Stimulated activated CD8-positive, alpha-beta memory T cell treated with anti-CD3 and anti-CD28 coated beads, Interleukin-4, amount 100 ng/mL, for 24 hours (primary cell): ENCODE data around the gene BTBD7.

Experiments used
- DNase-seq: peaks from one replicate; pipeline ENCODE4 v3.0.0-alpha.2; 2020; ENCODE audit warnings: low read depth

The BTBD7 gene

DNA sequence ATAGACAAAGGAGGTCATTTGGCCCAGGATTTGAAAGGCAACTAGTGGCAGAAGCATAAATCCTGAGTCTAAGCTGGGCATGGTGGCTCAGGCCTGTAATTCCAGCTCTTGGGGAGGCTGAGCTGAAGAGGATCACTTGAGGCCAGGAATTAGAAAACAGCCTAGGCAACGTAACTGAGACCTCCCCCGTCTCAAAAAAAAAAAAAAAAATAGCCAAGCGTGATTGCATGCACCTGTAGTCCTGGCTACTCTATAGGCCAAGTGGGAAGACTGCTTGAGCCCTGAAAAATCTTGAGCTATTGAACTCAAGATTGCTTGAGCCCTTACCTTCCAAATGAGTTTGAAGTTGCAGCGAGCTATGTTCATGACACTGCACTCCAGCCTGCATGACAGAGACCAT, 133.8 kb downstream of the BTBD7 start:
- DNase-seq = no peak

DNA sequence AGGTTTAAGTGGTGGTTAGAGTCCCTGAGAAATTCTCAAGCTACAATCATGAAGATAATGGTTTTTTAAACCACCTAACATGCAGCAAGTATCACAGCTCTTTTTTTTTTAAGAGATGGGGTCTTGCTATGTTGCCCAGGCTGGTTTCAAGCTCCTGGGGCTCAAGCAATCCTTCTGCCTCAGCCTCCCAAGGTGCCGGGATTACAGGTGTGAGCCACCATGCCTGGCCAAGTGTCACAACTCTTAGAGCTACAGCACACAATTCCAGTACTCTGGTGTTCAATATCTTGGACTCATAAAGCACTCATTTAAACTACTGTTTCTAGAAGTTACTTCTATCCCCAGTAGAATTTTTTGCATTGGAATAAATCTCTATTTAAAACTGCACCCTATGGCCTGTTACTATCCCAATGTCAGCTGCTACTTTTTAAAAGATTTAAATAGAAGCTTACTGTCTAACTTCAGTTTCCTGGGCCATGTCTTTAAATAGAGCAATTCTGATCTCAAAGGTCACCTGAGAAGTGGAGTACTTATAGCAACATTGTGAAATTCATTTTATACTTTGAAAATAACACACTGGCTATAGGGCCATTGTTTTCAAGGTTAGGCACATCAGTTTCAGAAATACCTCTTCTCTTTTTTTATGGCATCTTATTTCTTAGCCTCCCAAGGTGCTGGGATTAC, 137.4 kb downstream of the BTBD7 start:
- DNase-seq = no peak
